SH-SY5Y (cell line): ENCODE results near the gene NRBP1.

Experiments
- GATA2 ChIP-seq: IDR thresholded peaks from 2 replicates; pipeline ENCODE4 v1.6.1; 2011; ENCODE audit warnings: mild to moderate bottlenecking, low read depth, low read length
- GATA3 ChIP-seq: IDR thresholded peaks from 2 replicates; pipeline ENCODE4 v1.6.1; 2011; ENCODE audit warnings: low read depth, mild to moderate bottlenecking, low read length, moderate library complexity

- TF ChIP-seq GATA2 (no peak), GATA3 (no peak)
Observed at GRCh38 chr2:27408601-27409320, 19.7 kb upstream of the NRBP1 start.
